Stimulated activated CD8-positive, alpha-beta memory T cell treated with anti-CD3 and anti-CD28 coated beads, Interleukin-7, amount 100 ng/mL, for 1 hour (primary cell): ENCODE measurements around the gene RAE1.
A peak's percentile ranks its signal among the peaks of the same experiment; 100 is the strongest.

Source experiments
- DNase-seq, 2 donors: peaks; one replicate each; pipeline ENCODE4 v3.0.0-alpha.2; 2020; ENCODE audit warnings: low read depth in 2 of 2

The RAE1 gene, protein sequence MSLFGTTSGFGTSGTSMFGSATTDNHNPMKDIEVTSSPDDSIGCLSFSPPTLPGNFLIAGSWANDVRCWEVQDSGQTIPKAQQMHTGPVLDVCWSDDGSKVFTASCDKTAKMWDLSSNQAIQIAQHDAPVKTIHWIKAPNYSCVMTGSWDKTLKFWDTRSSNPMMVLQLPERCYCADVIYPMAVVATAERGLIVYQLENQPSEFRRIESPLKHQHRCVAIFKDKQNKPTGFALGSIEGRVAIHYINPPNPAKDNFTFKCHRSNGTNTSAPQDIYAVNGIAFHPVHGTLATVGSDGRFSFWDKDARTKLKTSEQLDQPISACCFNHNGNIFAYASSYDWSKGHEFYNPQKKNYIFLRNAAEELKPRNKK

DNA sequence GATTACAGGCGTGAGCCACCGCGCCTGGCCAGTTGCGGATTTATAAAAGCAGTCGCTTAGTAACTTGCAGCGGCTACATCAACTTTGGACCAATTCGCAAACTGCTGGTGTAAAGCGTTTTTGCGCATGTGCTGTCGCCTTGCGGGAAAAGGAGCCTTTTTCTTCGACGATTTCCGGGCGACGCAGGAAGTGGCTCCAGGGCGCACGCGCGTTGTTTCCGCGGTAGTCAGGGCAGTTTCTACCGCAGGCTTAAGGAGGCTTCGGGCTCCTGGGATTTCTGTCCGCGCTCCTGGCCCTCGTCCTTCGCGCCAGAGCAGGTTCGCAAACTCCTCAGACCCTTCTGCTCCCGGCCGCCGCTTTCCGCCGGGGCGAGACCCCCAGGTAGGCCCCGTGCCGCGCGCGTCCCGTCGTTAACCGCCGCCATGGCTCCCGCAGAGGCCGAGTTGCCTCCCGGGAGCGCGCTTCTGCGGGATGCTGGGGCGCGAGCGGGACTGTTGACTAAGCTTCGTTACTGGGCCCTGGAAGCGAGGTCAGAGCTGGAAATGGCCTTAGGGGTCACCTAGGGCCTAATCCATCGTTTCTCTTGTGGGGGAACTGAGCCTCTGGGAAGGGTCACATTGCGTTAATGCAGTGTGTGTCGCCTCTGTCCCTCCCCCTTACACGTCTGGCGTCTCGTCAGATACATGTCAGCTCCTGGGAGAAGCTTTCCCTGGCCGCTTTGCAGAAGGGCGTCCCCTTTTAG, at the start of gene RAE1:
TSS of gene RAE1 (plus strand) at position 214 of the 742 bp plus-strand sequence. CDS start 2,784 bp downstream, outside the sequence.
- peak; percentile 81 to 84 for DNase-seq

DNA sequence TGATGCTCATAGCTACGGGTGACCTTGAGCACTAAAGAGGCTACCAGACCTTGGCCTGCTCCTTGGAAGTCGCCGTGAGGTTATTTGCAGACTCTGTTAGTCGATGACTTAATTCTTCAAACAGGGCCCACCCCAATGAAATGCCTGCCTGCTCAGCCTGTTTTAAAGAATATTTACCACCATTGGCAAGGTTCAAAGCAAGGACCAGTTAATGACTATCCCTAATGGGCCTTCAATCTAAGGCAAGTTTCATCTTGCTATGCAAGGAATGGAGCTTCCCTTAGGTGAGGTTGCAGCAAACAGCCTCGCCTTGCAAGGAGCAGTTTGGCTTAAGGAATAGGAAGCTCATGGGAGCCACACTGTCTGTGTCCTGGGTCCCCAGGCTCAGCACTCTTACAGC, 44.3 kb upstream of the RAE1 start:
- no peak for DNase-seq

DNA sequence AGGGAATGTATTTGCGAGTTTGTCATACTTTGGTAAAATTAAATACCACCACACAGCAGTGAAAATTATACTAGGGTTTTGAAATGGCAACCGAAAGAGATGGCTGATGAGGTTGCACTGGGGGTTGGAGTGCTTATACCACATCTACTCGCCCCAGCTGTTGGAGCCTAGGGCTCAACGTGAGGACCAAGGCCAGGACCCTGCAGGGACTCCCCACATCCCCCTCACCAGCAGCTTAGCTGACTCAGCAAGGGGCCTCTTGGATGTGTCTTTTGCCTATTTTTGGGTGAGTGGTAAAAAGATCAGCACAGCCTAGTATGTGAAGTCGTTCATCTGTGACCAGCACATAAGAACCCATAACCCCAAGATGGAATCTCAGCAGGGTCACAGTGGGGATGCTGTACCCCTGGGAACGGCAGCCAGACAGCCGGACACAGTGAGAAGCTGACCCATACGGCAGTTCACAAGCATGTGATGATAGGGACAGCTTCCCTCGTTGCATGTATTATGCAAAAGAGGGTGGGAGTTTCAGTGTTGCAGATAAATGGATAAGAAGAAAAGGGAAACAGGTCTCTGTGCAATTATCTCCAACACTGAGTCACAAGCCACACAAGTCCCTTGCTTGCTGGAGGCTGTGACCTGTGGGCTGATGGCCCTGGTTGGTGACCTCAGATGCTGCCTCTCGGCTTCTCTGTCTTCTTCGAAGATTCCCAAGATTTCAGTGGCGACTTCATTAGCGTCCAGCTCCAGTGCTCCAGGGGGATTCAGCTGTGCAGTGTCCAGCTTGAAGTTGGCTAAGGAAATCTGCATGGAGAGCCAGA, 42.4 kb upstream of the RAE1 start:
- no peak for DNase-seq

DNA sequence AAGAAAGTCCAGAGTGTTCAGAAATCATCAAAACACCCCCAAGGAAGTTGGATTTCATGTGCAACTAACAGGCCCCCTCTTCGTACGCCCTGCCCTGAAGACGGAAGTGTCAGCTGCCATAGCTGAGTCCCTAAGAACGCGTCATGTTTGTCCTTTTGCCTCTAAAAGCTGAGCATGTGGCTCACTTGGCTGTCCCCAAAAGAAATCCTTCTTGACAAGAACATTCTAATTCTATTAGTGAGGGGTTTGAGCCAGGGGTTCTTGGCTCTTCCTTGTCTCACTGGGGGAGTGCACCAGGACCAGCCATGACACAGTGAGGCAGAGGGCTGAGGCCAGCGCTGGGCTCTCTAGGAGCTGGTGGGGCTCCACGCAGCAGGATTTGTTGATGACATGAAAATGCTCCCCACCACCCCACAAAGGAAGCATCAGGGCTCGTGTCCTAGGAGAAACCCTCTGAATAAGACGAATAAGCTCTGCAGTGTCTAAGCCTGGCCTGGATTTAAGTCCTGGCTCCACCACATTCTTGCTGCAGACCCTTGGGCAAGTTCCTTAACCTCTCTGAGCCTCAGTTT, 41.4 kb upstream of the RAE1 start:
- DNase-seq, result no peak

DNA sequence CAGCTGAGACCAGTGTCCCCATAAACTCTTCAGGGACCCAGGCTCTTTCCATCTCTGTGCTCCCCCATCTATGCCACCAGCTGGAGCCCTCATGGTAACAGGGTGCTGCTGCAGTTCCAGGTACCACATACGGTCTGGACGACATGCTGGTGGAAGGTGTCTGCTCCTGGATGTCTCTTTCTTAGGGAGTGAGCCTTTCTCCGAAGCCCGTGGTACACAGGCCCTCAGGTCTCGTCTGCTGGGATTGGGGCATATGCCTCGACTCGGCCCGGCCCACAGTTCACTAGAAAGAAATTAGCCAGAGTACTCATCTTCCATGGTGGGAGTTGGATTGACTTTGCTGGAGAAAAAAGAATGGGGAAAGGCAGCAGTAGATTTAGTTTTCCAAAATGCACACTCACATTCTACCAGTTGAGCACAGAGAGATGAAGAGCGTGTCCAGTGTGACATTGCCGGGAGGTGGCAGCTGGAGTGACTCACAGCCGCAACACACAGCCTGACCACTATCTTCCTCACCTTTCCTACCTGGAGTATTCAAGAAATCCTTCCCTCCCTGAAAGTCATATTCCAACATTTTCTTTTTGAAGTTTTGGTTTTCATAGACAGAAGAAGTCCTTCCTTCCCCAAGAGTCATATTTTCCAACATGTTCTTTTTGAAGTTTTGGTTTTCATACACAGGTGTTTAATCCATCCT, 40.1 kb upstream of the RAE1 start:
- DNase-seq, result no peak

DNA sequence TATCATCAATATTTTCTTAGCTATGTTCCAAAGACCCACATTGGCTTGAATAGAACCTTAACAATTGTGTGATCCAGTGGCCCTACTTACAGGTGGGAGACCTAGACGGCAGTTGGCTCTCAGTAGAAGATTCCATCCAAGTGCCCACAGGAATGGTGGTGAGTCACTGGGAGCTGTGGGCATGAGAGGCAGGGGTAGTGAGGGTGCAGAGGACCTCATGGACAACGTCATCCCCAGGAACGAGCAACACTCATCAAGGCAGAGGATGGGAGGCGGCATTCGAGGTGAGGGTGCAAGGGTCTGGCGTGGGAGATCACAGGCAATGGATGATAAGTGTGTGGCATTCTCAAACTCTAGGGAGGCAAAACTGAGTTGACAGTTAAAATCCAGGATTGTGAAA, 38.9 kb upstream of the RAE1 start:
- DNase-seq, result no peak

DNA sequence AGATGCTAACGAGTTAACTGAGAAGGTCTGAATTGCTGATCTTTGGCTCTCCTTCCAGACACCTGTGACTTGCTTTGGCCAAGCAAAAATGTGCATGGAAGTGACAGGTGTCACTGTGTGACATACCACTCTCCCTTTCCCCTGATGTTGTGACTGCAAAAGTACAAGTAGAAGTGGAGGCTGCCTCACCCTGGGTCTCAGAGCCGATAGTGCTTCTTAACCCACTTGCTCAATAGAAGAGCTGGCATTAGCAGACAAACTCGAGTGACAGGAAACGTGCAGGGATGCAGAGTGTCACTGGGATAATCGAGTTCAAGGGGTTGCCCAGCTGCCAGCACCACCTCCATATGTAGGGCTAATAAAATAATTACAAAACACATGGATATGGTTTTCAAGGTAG, 37.8 kb upstream of the RAE1 start:
- no peak for DNase-seq

DNA sequence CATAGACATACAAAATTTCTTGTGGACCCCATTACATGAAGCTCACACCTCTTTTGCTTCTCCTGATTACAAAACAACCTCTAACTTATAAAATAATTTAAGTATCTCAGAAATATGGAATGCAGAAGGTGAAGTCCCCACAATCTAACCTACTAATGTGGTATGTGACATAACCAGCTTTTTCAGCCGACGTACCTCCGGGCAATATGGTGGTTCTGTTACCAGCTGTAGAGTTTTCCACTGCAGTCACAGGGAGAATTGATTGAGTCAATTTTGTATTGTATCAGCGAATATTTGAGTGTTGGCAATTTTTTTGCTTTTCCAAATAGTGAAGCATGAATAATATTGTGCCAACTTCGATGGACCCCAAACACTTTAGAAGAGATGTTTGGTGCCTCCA, 37.1 kb upstream of the RAE1 start:
- DNase-seq, result no peak

DNA sequence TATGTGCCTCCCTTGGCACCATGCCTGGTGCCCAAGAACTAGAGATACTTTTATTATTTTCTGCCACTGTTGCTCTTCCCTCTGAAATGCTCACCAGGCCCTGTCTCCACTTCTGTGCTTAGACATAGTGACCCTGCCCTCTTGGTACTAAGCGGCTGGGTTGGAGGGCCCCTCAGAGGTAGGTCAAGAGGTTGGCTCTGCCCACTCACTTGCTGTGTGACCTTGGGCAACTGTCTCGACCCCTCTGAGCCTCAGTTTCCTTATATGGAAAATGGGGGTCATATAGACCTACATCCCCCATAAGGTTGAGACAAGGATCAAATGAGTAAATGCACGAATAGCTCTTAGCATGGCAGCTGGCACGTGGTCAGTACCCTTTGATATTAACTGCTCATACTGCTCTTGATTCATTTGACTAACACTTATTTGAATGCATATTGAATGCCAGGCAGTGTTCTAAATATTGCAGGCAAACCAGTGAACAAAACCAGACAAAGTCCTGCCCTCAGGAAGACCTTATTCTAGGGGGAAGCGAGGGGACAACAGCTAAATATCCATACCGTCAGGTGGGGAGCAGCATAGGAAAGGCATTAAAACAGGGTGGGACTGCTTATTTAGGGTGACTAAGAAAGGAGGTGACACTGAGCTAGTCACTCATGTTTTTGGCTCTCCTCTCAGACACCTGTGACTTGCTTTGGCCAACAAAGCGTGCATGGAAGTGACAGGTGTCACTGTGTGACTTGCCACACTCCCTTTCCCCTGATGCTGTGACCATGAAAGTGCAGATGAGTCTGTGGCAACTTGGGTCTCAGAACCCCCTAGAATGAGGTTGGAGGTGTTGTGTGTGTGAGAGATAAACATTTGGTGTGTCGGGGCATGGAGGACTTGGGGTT, 35.7 kb upstream of the RAE1 start:
- no peak for DNase-seq

DNA sequence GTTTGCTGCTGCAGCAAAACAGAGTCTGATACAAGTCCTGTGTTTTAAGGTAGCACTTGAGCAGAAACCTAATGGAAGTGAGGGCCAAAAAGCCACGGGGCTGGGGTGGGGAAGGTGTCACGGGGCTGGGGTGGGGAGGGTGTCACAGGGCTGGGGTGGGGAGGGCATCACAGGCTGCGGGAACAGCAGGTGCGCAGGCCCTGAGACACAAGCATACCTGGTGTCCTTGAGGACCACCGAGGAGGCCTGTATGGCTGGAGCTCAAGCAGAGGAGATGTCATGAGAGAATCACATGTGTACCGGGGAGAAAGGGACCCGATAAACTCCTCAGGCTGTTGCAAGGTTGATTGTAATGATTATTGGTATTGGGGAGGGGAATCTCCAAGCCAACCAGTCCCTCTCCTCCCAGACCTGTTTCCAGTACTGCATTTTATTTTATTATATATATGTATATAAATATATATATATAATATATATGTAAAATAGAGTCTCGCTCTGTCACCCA, 35.0 kb upstream of the RAE1 start:
- no peak for DNase-seq

DNA sequence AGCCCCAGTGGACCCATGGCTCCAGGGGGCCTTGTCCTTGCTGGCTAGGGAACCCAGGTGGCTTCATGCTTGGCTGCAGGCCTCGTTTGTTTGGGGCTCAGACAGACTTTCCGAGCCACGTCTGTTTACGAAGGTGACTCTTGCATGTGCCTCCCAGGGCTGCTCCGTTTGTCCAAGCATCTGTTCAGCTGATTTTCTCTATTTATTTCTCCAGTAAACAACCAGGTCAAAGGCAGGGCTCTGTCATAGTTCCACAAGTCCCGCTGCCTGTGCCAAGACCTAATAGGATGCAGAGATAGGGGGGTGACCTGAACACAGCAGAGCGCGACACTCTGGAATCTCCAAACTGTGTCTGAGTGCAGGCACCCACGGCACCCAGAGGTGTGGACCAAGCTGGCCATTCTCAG, 34.3 kb upstream of the RAE1 start:
- no peak for DNase-seq

DNA sequence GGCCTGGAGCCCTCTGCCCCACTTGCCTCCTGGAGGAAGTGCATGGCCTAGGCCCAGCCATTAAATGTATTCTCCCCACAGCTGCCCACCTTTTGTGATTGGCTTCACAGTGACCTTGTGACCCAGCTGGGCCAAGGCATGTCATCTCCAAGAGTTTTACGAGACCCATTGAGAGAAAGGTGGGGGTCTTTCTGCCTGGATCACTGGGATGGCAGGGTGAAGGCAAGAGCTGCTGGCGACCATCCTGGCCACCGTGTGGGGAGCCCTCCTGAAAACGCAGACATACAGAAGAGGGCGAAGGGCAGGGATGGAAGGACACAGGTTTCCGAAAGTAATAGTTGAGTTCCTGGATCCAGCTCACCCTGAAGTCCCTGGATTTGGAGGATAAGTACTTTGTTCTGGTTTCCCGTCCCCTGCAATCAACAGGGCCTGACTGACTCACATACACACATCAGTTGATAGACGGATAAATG, 33.7 kb upstream of the RAE1 start:
- DNase-seq, result no peak

DNA sequence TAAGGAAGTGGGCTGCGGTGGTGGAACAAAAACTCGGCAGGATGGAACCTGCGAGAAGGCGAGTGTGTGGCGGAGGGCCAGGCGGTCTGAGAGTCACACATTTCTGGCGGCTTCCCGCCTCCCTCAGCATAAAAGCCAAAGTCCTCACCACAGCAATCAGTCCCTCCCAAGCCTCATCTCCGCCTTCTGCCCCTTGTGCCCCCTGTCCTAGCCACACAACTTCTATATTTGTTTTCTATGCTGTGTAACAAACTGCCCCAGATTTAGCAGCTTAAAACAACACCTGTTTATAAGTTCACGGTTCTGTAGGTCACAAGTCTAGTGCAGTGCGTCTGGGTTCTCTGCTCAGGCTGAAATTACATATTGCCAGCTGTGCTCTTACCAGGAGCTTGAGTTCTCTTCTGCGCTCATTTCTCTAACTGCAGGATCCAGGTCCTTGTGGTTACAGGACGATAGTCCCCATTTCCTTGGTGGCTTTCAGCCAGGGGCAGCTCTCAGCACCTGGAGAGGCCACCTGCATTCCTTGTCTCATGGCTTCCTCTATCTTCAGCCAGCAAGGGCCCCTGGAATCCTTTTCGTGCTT, 33.2 kb upstream of the RAE1 start:
- DNase-seq, result no peak

DNA sequence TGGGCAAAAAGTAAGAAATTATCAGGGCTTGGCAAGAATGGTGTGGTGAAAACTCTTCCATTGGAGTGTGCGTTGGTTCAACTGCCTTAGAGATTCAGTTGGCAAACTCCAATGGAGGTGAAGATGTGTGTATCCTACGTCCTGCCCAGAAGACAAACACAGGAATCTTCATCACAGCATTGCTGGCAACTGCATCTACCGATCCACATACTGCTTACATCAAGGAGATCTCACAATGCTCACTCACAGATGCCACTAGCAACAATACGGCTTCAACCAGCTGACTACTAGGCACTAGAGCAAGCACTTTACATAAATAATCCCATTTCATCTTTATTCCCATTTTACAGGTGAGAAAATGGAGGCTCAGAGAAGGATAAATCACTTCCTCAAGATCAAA, 31.5 kb upstream of the RAE1 start:
- DNase-seq, result no peak

DNA sequence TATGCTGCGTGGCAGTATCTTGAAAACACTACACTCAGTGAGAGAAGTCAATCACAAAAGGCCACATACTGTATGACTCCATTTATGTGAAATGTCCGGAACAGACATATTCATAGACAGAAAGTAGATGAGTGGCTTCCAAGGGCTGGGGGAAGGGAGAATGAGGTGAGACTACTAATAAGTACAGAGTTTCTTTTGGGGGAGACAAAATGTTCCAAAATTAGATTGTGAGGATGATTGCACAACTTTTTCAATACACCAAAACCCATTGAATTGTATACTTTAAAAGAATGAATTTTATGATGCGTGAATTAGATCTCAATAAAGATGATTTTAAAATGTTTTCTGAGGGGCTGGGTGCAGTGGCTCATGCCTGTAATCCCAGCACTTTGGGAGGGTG, 30.7 kb upstream of the RAE1 start:
- DNase-seq, result no peak

DNA sequence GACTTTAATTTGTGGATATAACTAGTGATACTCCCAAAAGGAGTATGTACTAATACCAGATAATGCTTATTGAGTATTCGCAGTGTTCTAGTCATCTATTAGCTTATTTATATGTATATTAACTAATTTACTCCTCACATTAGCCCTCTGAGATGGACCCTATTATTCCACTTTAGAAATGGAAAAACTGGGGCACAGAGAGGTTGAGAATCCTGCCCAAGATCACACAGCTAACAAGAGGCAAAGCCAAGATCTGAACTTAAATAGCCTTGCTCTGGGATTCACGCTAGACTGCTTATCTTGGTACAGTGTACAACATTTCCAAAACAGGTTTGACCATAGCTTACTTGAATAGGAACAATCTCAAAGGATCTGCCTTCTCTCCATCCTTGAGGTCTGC, 29.9 kb upstream of the RAE1 start:
- no peak for DNase-seq

DNA sequence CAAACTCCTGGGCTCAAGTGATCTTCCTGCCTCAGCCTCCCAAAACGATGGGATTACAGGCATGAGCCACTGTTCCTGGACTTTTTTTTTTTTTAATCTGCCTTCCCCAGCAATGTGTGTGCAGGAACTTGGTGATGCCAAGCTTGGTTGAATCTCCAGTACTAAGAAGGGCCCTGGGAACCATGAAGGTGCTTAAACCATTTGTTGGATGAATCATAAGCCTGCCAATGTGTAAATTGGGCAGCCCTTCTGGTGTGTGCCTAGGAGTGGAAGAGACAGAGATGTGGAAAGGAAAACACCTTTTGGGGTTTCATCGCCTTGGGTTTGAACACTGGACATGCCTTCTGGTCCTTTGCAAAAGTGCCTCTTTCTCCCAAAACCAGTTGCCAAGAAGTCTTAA, 28.6 kb upstream of the RAE1 start:
- DNase-seq, result no peak

DNA sequence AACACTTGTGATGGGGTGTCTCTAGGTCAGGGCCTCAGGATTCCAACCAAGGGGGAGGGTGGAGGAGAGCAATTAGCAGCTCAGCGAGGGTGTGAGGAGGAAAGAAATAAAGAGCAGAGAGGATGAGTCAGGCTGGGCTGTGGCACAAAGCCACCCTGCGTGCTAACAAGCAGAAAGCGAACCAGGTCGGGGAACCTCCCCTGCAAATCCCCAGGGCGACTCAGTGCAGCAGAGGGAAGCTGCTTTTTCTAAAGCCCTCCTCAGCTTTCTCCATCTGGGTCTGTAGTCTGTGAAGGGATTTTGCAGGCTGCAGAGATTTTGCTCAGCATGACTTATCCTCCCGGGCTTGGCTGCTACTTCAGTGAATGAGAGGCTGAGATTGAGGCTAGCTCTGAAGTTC, 28.0 kb upstream of the RAE1 start:
- DNase-seq, result no peak

DNA sequence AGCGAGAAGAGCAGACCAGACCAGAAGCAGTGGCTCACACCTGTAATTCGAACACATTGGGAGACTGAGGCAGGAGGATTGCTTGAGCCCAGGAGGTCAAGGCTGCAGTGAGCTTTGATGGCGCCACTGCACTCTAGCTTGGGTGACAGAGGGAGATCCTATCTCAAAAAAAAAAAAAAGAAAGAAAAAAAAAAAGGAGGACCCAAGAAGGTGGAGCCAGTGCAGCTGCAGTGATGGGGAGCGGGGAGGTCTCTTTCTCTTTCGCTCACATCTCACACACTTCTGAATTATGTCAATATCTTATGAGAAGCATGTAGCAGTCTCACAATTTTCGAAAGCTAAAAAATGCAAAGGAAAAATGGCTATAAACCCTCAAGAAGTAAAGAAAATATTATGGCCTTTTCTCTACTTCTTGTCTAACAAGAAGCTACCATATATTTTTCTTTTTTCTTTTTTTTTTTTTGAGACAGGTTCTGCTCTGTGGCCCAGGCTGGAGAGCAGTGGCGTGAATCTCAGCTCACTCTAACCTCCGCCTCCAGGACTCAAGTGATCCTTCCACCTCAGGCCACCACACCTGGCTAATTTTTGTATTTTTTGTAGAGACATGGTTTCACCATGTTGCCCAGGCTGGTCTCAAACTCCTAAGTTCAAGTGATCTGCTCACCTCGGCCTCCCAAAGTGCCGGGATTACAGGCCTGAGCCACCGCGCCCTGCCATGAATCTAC, 25.3 kb upstream of the RAE1 start:
- no peak for DNase-seq
